ENCODE measurements around the gene LARP6.
A peak's percentile ranks its signal among the peaks of the same experiment; 100 is the strongest.

DNA sequence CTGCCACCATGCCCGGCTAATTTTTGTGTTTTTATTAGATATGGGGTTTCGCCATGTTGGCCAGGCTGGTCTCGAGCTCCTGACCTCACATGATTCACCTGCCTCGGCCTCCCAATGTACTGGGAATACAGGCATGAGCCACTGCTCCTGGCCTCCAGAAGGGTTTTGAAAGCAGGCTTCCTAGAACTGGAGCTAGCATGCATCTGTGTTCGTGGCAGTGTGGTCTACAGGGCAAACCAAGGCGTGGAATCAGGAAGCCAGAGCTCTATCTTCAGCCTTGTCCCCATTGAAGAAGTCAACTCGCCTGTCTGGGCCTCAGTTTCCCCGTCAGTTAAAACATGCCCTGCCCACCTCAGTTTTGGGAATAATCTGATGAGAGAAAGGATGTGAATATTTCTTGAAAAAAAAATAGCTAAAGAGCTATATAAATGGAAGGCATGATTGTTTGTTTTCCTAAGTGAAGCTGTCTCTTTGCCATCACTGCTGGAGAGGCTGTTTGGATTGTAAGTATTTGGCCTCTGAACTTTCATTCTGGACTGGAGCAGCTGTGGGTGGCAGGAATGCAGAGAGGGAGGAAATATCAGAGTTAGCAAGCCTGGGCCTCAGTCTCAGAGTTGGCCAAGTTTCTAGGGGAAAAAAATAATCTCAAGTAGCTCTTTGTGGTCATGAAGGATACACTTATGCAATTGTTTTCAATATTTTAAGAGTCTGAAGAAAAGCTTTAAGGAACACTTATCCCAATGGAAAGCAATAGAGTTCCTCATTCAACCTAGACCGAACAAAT is 54.1 kb downstream of the LARP6 start:
- TF ChIP-seq CEBPB (IDR thresholded peaks at IDR 0.05; ENCODE audit: low read depth, low read length) = peak; percentile 81
- no peak for TF ChIP-seq POLR2A (IDR thresholded peaks at IDR 0.05; ENCODE audit: low read depth, low read length)

Data from IMR-90 (cell line).